H1 (cell line): ENCODE data around the gene RPS15. TPM values are rescaled to one million over a fixed set of nuclear protein-coding genes. Genes with fewer than 3 reads are reported as not detected.

Source experiments
- CTCF ChIA-PET: fragments of 300-600 bp; sonication (Branson Sonifier 250); formaldehyde crosslinking; loops from one replicate; lab custom pipeline; 2021; ENCODE audit not compliant: partially characterized antibody; lab: Charles Lee
- POLR2A ChIA-PET: fragments of 300-600 bp; sonication (Branson Sonifier 250); formaldehyde crosslinking; loops from one replicate; lab custom pipeline; 2021; ENCODE audit warnings: inconsistent platforms; ENCODE audit not compliant: partially characterized antibody; lab: Charles Lee
- DNase-seq, 2 experiments: peaks; one replicate each; pipeline versions ENCODE4 v3.0.0 to v3.0.0-alpha.2; 2010 to 2022; ENCODE audit warnings: low spot score in 2 of 2, low read depth in 1 of 2, mixed read lengths in 1 of 2
- FAIRE-seq: peaks from 2 replicates; lab custom pipeline; 2011; peaks lifted over from hg19 to GRCh38; lab: Jason Lieb, UNC
- H2AFZ ChIP-seq: 2 replicates; pipeline ENCODE4 v1.8.1; 2012; ENCODE audit warnings: low read length, inconsistent platforms
- H2AK5ac ChIP-seq: 2 replicates; pipeline ENCODE4 v1.6.1; 2013; ENCODE audit warnings: low read depth, low read length
- H2BK120ac ChIP-seq: replicated peaks from 2 replicates; pipeline ENCODE3; 2013; ENCODE audit warnings: low read depth, low read length, inconsistent platforms
- H2BK12ac ChIP-seq: 2 replicates; pipeline ENCODE4 v1.6.1; 2013; ENCODE audit warnings: low read depth, low read length
- H2BK15ac ChIP-seq: 2 replicates; pipeline ENCODE4 v1.6.1; 2013; ENCODE audit warnings: low read length
- H2BK20ac ChIP-seq: 2 replicates; pipeline ENCODE4 v1.6.1; 2013; ENCODE audit warnings: low read length
- H2BK5ac ChIP-seq: 2 replicates; pipeline ENCODE4 v1.6.1; 2013; ENCODE audit warnings: low read depth, low read length
- H3K14ac ChIP-seq: 2 replicates; pipeline ENCODE4 v1.6.1; 2013; ENCODE audit warnings: inconsistent platforms; ENCODE audit not compliant: insufficient read length
- H3K18ac ChIP-seq: 2 replicates; pipeline ENCODE4 v1.6.1; 2013; ENCODE audit warnings: low read length; ENCODE audit errors: extremely low read depth
- H3K23ac ChIP-seq: 2 replicates; pipeline ENCODE4 v1.6.1; 2013; ENCODE audit warnings: inconsistent platforms; ENCODE audit not compliant: insufficient read length
- H3K23me2 ChIP-seq: 2 replicates; pipeline ENCODE4 v1.6.1; 2013; ENCODE audit warnings: low read depth, low read length
- H3K27ac ChIP-seq: 2 replicates; pipeline ENCODE4 v1.6.1; 2011; ENCODE audit warnings: low read depth, low read length, inconsistent platforms
- H3K27me3 ChIP-seq, 4 experiments: replicated peaks in 1 of 4; 1 replicate in 1 of 4; 2 replicates in 3 of 4; pipeline versions ENCODE4 v1.6.1 to v1.8.1; 2011 to 2013; ENCODE audit warnings: low read length in 3 of 4, mild to moderate bottlenecking in 3 of 4, inconsistent platforms in 2 of 4, mixed read lengths in 2 of 4, moderate library complexity in 1 of 4; ENCODE audit not compliant: control insufficient read depth in 3 of 4, insufficient read depth in 3 of 4; ENCODE audit errors: extremely low read depth in 1 of 4
- H3K36me3 ChIP-seq, 4 experiments: 2 replicates each; pipeline versions ENCODE4 v1.6.1 to v1.8.1; 2011 to 2013; ENCODE audit warnings: mild to moderate bottlenecking in 4 of 4, low read length in 3 of 4, moderate library complexity in 2 of 4, control low read depth in 1 of 4, inconsistent platforms in 1 of 4; ENCODE audit not compliant: insufficient read depth in 4 of 4, control insufficient read depth in 2 of 4
- H3K4ac ChIP-seq: replicated peaks from 2 replicates; pipeline ENCODE3; 2013; ENCODE audit warnings: low read length, low read depth, mixed read lengths, inconsistent platforms; ENCODE audit not compliant: insufficient read length
- H3K4me1 ChIP-seq, 4 experiments: replicated peaks in 1 of 4; 1 replicate in 1 of 4; 2 replicates in 3 of 4; pipeline versions ENCODE4 v1.6.1 to v1.8.1; 2011 to 2013; ENCODE audit warnings: low read length in 3 of 4, inconsistent platforms in 2 of 4, mixed read lengths in 1 of 4; ENCODE audit not compliant: insufficient read depth in 4 of 4, control insufficient read depth in 3 of 4
- H3K4me2 ChIP-seq, 2 experiments: 2 replicates each; pipeline versions ENCODE4 v1.6.1 to v1.8.1; 2011 to 2013; ENCODE audit warnings: low read depth in 2 of 2, low read length in 2 of 2, control low read depth in 1 of 2, inconsistent platforms in 1 of 2, mild to moderate bottlenecking in 1 of 2; ENCODE audit not compliant: insufficient read depth in 1 of 2
- H3K4me3 ChIP-seq, 4 experiments: fragments of 200-600, 300-600 bp in 1 of 4; sonication (generic), shearing (Covaris generic), sonication (Bioruptor Twin) in 1 of 4; 2 replicates each; pipeline versions ENCODE4 v1.5.1 to v1.8.1; 2011 to 2016; ENCODE audit warnings: low read length in 4 of 4, low read depth in 3 of 4, control low read depth in 2 of 4, inconsistent platforms in 2 of 4, mild to moderate bottlenecking in 2 of 4, mixed read lengths in 1 of 4, moderate library complexity in 1 of 4; ENCODE audit not compliant: insufficient read depth in 2 of 4; ENCODE audit errors: extremely low read depth in 1 of 4
- H3K56ac ChIP-seq: replicated peaks from 2 replicates; pipeline ENCODE3; 2013; ENCODE audit warnings: low read depth, mild to moderate bottlenecking, mixed read lengths, low read length, inconsistent platforms; ENCODE audit not compliant: insufficient read length
- H3K79me1 ChIP-seq: 2 replicates; pipeline ENCODE4 v1.6.1; 2013; ENCODE audit warnings: low read depth, low read length, control low read depth
- H3K79me2 ChIP-seq, 2 experiments: 2 replicates each; pipeline versions ENCODE4 v1.6.1 to v1.8.1; 2012 to 2013; ENCODE audit warnings: low read length in 2 of 2, mild to moderate bottlenecking in 2 of 2, inconsistent platforms in 1 of 2; ENCODE audit not compliant: insufficient read depth in 2 of 2, control insufficient read depth in 1 of 2
- H3K9ac ChIP-seq, 4 experiments: replicated peaks in 1 of 4; 1 replicate in 1 of 4; 2 replicates in 3 of 4; pipeline versions ENCODE4 v1.6.1 to v1.8.1; 2011 to 2013; ENCODE audit warnings: low read depth in 3 of 4, low read length in 3 of 4, control low read depth in 2 of 4, mild to moderate bottlenecking in 2 of 4, moderate library complexity in 2 of 4, inconsistent platforms in 1 of 4; ENCODE audit errors: extremely low read depth in 1 of 4
- H3K9me3 ChIP-seq, 2 experiments: 2 replicates each; pipeline versions ENCODE4 v1.6.1 to v1.8.1; 2012 to 2013; ENCODE audit warnings: mild to moderate bottlenecking in 2 of 2, moderate library complexity in 2 of 2, control low read depth in 1 of 2, inconsistent platforms in 1 of 2, low read depth in 1 of 2, low read length in 1 of 2, mixed read lengths in 1 of 2; ENCODE audit not compliant: insufficient read depth in 2 of 2
- H4K20me1 ChIP-seq, 2 experiments: replicated peaks in 1 of 2; 2 replicates each; pipeline versions ENCODE3 to v1.8.1; 2011 to 2013; ENCODE audit warnings: inconsistent platforms in 2 of 2, low read length in 2 of 2, mild to moderate bottlenecking in 1 of 2; ENCODE audit not compliant: insufficient read depth in 2 of 2, control insufficient read depth in 1 of 2
- H4K5ac ChIP-seq: 2 replicates; pipeline ENCODE4 v1.6.1; 2013; ENCODE audit warnings: low read length, low read depth, mixed read lengths, inconsistent platforms; ENCODE audit not compliant: insufficient read length
- H4K8ac ChIP-seq: 2 replicates; pipeline ENCODE4 v1.8.0; 2013; ENCODE audit warnings: mild to moderate bottlenecking, moderate library complexity, low read length, inconsistent platforms; ENCODE audit not compliant: insufficient read depth; ENCODE audit errors: extremely low read depth
- H4K91ac ChIP-seq: replicated peaks from 2 replicates; pipeline ENCODE3; 2013; ENCODE audit warnings: low read length, mixed read lengths, inconsistent platforms; ENCODE audit not compliant: insufficient read length
- CHD1 ChIP-seq: IDR thresholded peaks from 2 replicates; pipeline ENCODE4 v1.6.1; 2012; ENCODE audit warnings: low read depth, low read length, improper control_type of control experiment
- GABPA ChIP-seq: IDR thresholded peaks from 2 replicates; pipeline ENCODE4 v1.6.1; 2011; ENCODE audit warnings: mild to moderate bottlenecking, low read length, moderate library complexity, borderline replicate concordance; ENCODE audit not compliant: insufficient read depth
- HDAC2 ChIP-seq, 2 experiments: fragments of 300-600 bp in 1 of 2; sonication (generic) in 1 of 2; IDR thresholded peaks; 2 replicates each; pipeline ENCODE4 v1.6.1; 2011 to 2012; ENCODE audit warnings: low read depth in 2 of 2, low read length in 2 of 2, mild to moderate bottlenecking in 2 of 2, moderate library complexity in 2 of 2, borderline replicate concordance in 1 of 2, inconsistent platforms in 1 of 2
- JUND ChIP-seq: IDR thresholded peaks from 2 replicates; pipeline ENCODE4 v1.6.1; 2011; ENCODE audit warnings: mild to moderate bottlenecking, improper control_type of control experiment, low read length
- NRF1 ChIP-seq: IDR thresholded peaks from 2 replicates; pipeline ENCODE4 v1.6.1; 2011; ENCODE audit warnings: mild to moderate bottlenecking, low read depth, low read length, improper control_type of control experiment
- POLR2A ChIP-seq, 2 experiments: IDR thresholded peaks; 1 replicate in 1 of 2; 2 replicates in 1 of 2; pipeline ENCODE4 v1.6.1; 2011; ENCODE audit warnings: low read depth in 2 of 2, low read length in 2 of 2, mild to moderate bottlenecking in 2 of 2; ENCODE audit errors: control extremely low read depth in 1 of 2
- RFX5 ChIP-seq: IDR thresholded peaks from 2 replicates; pipeline ENCODE4 v1.6.1; 2011; ENCODE audit warnings: low read depth, low read length, improper control_type of control experiment, borderline replicate concordance
- SIN3A ChIP-seq, 2 experiments: IDR thresholded peaks in 1 of 2; conservative IDR thresholded peaks in 1 of 2; 2 replicates each; pipeline ENCODE4 v1.6.1; 2011 to 2012; ENCODE audit warnings: low read length in 2 of 2, improper control_type of control experiment in 1 of 2, low read depth in 1 of 2, mild to moderate bottlenecking in 1 of 2
- SIRT6 ChIP-seq: IDR thresholded peaks from one replicate; pipeline ENCODE4 v1.7.1; 2012; ENCODE audit warnings: low read length, inconsistent platforms
- SP1 ChIP-seq: IDR thresholded peaks from 2 replicates; pipeline ENCODE4 v1.6.1; 2011; ENCODE audit warnings: low read depth, low read length
- SUZ12 ChIP-seq: fragments of 200-600 bp; sonication (generic); IDR thresholded peaks from 2 replicates; pipeline ENCODE4 v1.6.1; 2012; ENCODE audit warnings: mild to moderate bottlenecking, inconsistent platforms, low read length, moderate library complexity, mixed read lengths
- USF2 ChIP-seq: IDR thresholded peaks from 2 replicates; pipeline ENCODE4 v1.6.1; 2011; ENCODE audit warnings: low read length, improper control_type of control experiment
- YY1 ChIP-seq: IDR thresholded peaks from 2 replicates; pipeline ENCODE4 v1.6.1; 2011; ENCODE audit warnings: low read depth, mild to moderate bottlenecking, low read length
- WGBS, 2 experiments: shearing (Covaris generic) in 1 of 2; methylation state at CpG; one replicate each; pipeline versions ENCODE4 v1.1.6 to v1.1.7; 2013 to 2015; ENCODE audit warnings: low lambda C conversion rate in 2 of 2, mixed read lengths in 2 of 2, inconsistent platforms in 1 of 2, low coverage in 1 of 2, missing lambda C conversion rate in 1 of 2; ENCODE audit not compliant: insufficient replicate concordance in 2 of 2, insufficient coverage in 1 of 2, insufficient read length in 1 of 2; ENCODE audit errors: extremely low coverage in 1 of 2, missing lambda C conversion rate in 1 of 2; 5-methylcytosine and 5-hydroxymethylcytosine counted together
- polyA plus RNA-seq, 7 experiments: library from polyadenylated mRNA; depleted of rRNA in 3 of 7; stranded (reverse) in 5 of 7; unstranded in 2 of 7; fragments of >200 nt in 5 of 7; fragments of 200-250 nt in 2 of 7; gene quantifications; 1 replicate in 5 of 7; 2 replicates in 1 of 7; 4 replicates in 1 of 7; pipeline versions ENCODE4 v1.2.1 to v1.2.3, GENCODE V29; 2011 to 2013; ENCODE audit warnings: missing spikeins in 2 of 7, mixed read lengths in 2 of 7
- total RNA-seq: library from RNA; stranded (reverse); fragmentation: NEBNext Ultra II Directional; extraction: Animal tissue kit (Norgen Biotek cat#: 25700); gene quantifications from 2 replicates; pipeline ENCODE4 v1.2.1, GENCODE V29; 2021

RPS15 gene
- total and polyA plus RNA-seq, 2 of the 8 experiments (the other 6 are each of a cell fraction or from before 2014, with no cell fraction given) = 1,562 to 3,890 TPM

- peaks cover 8 to 25% (median 17%) of the 10 kb centered on the region in 4 experiments for H3K4me1 ChIP-seq
- no peak overlapping the region for H3K27ac ChIP-seq
- peaks cover 29 to 92% of the 10 kb centered on the region in 2 experiments for H3K79me2 ChIP-seq
- no peak overlapping the region for H2BK120ac ChIP-seq
- no peak overlapping the region for H2BK15ac ChIP-seq
- no peak overlapping the region for H4K5ac ChIP-seq
- peaks cover 26 to 58% (median 43%) of the 10 kb centered on the region in 4 experiments for H3K36me3 ChIP-seq
- H2AK5ac ChIP-seq = no peak overlapping the region
- ChIA-PET POLR2A (interaction anchor here (1.2 to 1.8 kb wide), 3 partner anchors 10 to 27 kb away, joined by 4 to 5 read pairs (median 4); no protein-coding TSS in a partner anchor), CTCF (interaction anchor here (1.3 to 1.5 kb wide), 2 partner anchors 13 to 60 kb away, joined by 3 to 4 read pairs; no protein-coding TSS in a partner anchor)
- H3K23me2 ChIP-seq = peaks cover 2% of the 10 kb centered on the region; the same call in 1 of the 2 replicates
- 89% methylated on average over 5 of the region's 13 CpGs; no CpG with 5 or more reads in 1 of the 2 experiments for WGBS, 2 experiments
- no peak overlapping the region for H2BK12ac ChIP-seq
- no peak overlapping the region for H2BK20ac ChIP-seq
- H3K4me3 ChIP-seq = no peak overlapping the region
- no peaks in the 10 kb centered on the region for H3K27me3 ChIP-seq
- no peak overlapping the region for H3K4ac ChIP-seq
- FAIRE-seq (no peak), DNase-seq (no peak)
- no peak overlapping the region for H4K91ac ChIP-seq
- H4K8ac ChIP-seq = 0 out of 2 replicates have a peak overlapping the region, but pooled peaks have one; percentile 35
- H2AFZ ChIP-seq = no peak overlapping the region
- peaks cover 25% of the 10 kb centered on the region for H3K79me1 ChIP-seq
- no peak overlapping the region for H3K14ac ChIP-seq
- no peak overlapping the region for H3K9ac ChIP-seq
- H4K20me1 ChIP-seq = peaks cover 49 to 55% of the 10 kb centered on the region in 2 experiments
- no peak overlapping the region for H3K18ac ChIP-seq
- H3K23ac ChIP-seq = no peak overlapping the region
- H3K56ac ChIP-seq = no peak overlapping the region
- H2BK5ac ChIP-seq = no peak overlapping the region
- H3K9me3 ChIP-seq = no peaks in the 10 kb centered on the region
- H3K4me2 ChIP-seq = no peak overlapping the region
- TF ChIP-seq SIN3A (conservative IDR thresholded peaks at IDR 0.05 in 1 of 2, IDR thresholded peaks at IDR 0.05 in 1 of 2; ENCODE audit: low read depth in 1 of 2, low read length in 2 of 2) = no peak
- no peak for TF ChIP-seq HDAC2 (IDR thresholded peaks at IDR 0.05; ENCODE audit: borderline replicate concordance in 1 of 2, low read depth in 2 of 2, low read length in 2 of 2)
- no peak for TF ChIP-seq CHD1
- TF ChIP-seq SIRT6 = no peak
- no peak for TF ChIP-seq POLR2A (IDR thresholded peaks at IDR 0.05; ENCODE audit: control extremely low read depth in 1 of 2, low read depth in 2 of 2, low read length in 2 of 2)
- no peak for TF ChIP-seq RFX5
- no peak for TF ChIP-seq USF2
- TF ChIP-seq NRF1 = no peak
- no peak for TF ChIP-seq JUND
- no peak for TF ChIP-seq GABPA
- no peak for TF ChIP-seq YY1
- TF ChIP-seq SP1 = no peak
- no peak for TF ChIP-seq SUZ12
Measured at GRCh38 chr19:1418496-1418775, 19.8 kb upstream of the RPS15 start.
